Brain microvascular endothelial cell (primary cell): ENCODE data around the gene CHRNB1.

ENCODE experiments used
- DNase-seq: peaks from one replicate; pipeline ENCODE4 v3.0.0-alpha.2; 2020
- H3K27ac ChIP-seq: fragments of 250-450 bp; sonication (Bioruptor Pico); 2 replicates; pipeline ENCODE4 v1.5.1; 2020; ENCODE audit warnings: mild to moderate bottlenecking, moderate library complexity
- H3K27me3 ChIP-seq: fragments of 250-450 bp; sonication (Bioruptor Pico); replicated peaks from 2 replicates; pipeline ENCODE4 v1.5.1; 2020; ENCODE audit warnings: mild to moderate bottlenecking
- H3K36me3 ChIP-seq: fragments of 250-450 bp; sonication (Bioruptor Pico); replicated peaks from 2 replicates; pipeline ENCODE4 v1.5.1; 2020; ENCODE audit warnings: mild to moderate bottlenecking
- H3K4me3 ChIP-seq: 2 replicates; pipeline ENCODE4 v1.5.1; 2011; ENCODE audit warnings: low read depth, mild to moderate bottlenecking, control low read depth, low read length, moderate library complexity
- in situ Hi-C: cut with HindIII; loops from 2 replicates; pipeline ENCODE4 v1.10.0; 2017; ENCODE audit warnings: low sequenced_read_pairs, low pct_ligation_motif_present
- TF ChIP-seq, protein P1 (sequence below): IDR thresholded peaks from 2 replicates; pipeline ENCODE4 v1.5.1; 2011; ENCODE audit warnings: low read depth, mild to moderate bottlenecking, moderate library complexity, low read length, control low read depth, inconsistent platforms; ENCODE audit errors: missing control alignments

The CHRNB1 gene

GRCh38 chr17:7437369-7437863 lies 7.4 kb upstream of the CHRNB1 start:
- Histone ChIP-seq H3K27ac (no peak overlapping the region), H3K4me3 (peak overlapping the region; percentile 39), H3K27me3 (peaks cover 23% of the 10 kb centered on the region)

DNA sequence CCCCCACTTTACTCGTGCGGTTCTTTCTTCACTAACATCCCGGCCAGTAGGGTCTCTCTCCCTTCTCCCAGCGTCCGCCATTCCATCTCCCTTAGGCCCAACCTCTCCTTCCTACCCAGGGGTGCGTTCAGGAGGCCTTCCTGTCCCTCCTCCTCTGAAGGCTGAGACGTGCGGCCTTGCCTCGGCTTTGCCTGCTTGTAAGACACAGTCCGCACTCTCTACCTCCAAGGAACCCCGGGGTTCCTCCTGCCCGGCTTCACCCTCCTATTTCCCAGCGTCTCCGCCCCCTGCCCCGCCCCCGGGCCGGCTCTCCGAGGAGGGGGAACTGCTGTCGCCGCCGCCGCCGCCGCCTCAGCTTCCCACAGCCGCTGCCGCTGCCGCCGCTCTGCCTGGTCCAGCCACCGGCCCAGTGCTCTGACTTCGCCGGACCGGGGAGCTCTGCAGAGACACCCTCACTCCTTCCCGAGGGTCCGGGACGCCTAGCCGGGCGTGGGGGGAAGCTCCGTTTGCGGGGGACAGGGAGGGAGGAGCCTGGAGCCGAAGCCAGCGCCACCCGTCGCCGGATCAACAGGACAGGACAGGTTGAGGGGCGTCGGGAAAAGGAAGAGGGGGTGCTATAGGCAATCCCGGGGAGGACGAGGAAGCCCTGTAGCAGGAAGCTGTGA lies 6.8 kb upstream of the CHRNB1 start:
- TF ChIP-seq, protein P1, sequence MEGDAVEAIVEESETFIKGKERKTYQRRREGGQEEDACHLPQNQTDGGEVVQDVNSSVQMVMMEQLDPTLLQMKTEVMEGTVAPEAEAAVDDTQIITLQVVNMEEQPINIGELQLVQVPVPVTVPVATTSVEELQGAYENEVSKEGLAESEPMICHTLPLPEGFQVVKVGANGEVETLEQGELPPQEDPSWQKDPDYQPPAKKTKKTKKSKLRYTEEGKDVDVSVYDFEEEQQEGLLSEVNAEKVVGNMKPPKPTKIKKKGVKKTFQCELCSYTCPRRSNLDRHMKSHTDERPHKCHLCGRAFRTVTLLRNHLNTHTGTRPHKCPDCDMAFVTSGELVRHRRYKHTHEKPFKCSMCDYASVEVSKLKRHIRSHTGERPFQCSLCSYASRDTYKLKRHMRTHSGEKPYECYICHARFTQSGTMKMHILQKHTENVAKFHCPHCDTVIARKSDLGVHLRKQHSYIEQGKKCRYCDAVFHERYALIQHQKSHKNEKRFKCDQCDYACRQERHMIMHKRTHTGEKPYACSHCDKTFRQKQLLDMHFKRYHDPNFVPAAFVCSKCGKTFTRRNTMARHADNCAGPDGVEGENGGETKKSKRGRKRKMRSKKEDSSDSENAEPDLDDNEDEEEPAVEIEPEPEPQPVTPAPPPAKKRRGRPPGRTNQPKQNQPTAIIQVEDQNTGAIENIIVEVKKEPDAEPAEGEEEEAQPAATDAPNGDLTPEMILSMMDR, result no peak
- peak overlapping the region; percentile 27 for H3K4me3 ChIP-seq
- in situ Hi-C loops, result no loop called here
- peaks cover 23% of the 10 kb centered on the region for H3K27me3 ChIP-seq
- H3K36me3 ChIP-seq, result no peaks in the 10 kb centered on the region
- no peak overlapping the region for H3K27ac ChIP-seq
- no peak for DNase-seq

More at GRCh38 chr17:7437369-7437863, 7.4 kb upstream of the CHRNB1 start:
- in situ Hi-C loops, result no loop called here
- TF ChIP-seq, protein P1, result no peak
- no peaks in the 10 kb centered on the region for H3K36me3 ChIP-seq
- no peak for DNase-seq

DNA sequence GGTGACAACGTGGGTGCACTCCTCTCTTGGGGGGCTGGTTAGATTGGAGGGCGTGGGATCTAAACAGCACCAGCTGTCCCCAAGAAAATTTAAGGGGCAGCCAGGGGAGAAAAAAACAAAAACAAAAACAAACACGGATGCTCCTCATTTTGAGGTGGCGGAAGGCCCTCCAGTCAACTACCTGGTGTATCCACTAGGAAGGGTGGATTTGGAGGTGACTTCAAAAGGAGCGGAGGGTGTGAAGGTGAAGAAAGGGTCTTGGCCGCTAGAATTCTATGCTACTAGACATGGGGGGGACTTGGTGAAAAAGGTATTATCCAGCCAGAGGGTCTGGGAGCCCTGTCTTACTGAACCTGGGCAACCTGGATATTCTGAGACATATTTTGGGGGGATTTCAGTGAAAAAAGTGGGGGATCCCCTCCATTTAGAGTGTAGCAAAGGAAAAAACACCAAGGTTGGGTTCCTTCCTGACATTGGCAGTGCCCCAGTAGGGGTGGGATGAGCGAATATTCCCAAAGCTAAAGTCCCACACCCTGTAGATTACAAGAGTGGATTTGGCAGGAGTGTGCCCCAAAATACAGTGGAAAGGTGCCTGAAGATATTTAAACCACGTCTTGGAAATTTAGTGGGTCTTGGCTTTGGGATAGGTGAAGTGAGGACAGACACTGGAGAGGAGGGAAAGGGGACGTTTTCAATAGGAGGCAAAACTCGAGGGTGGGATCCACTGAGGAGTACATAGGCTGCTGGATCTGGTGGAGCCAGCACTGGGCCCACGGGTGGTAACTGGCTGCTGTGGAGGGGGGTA lies 6.0 kb upstream of the CHRNB1 start:
- Histone ChIP-seq H3K27ac (no peak overlapping the region), H3K4me3 (no peak overlapping the region), H3K27me3 (peaks cover 23% of the 10 kb centered on the region), H3K36me3 (no peaks in the 10 kb centered on the region)
- TF ChIP-seq, protein P1, result no peak
- no peak for DNase-seq
- in situ Hi-C loops, result no loop called here

- H3K4me3 ChIP-seq, result peak within 1 kb of the TSS; percentile 35
- TF ChIP-seq, protein P1, result no peak
- H3K27me3 ChIP-seq, result peaks cover 23% of the 10 kb centered on the region
- in situ Hi-C loops, result no loop called here
- H3K27ac ChIP-seq, result no peak within 1 kb of the TSS
- DNase-seq, result no peak
- no peaks in the 10 kb centered on the region for H3K36me3 ChIP-seq
These were observed 5.3 kb upstream of the CHRNB1 start, which contains the start of gene FGF11 for GRCh38 chr17:7439462-7440112. TSS of gene FGF11 (plus strand) at chr17:7439512. CDS start at chr17:7439621, 109 bp downstream.

GRCh38 chr17:7440113-7440833 lies 4.6 kb upstream of the CHRNB1 start:
- in situ Hi-C loops, result no loop called here
- H3K27me3 ChIP-seq, result peaks cover 23% of the 10 kb centered on the region
- peak overlapping the region; percentile 35 for H3K4me3 ChIP-seq
- no peaks in the 10 kb centered on the region for H3K36me3 ChIP-seq
- H3K27ac ChIP-seq, result no peak overlapping the region
- no peak for DNase-seq
- TF ChIP-seq, protein P1, result no peak
